HUES64 (cell line): ENCODE data around the gene DACT2.

ENCODE experiments used
- H3K27ac ChIP-seq: 2 replicates; pipeline ENCODE4 v1.7.0; 2013; ENCODE audit warnings: low read depth, low read length, inconsistent platforms
- H3K27me3 ChIP-seq: 2 replicates; pipeline ENCODE4 v1.6.1; 2013; ENCODE audit warnings: mild to moderate bottlenecking, low read length; ENCODE audit not compliant: insufficient read depth
- H3K36me3 ChIP-seq: 2 replicates; pipeline ENCODE4 v1.6.1; 2013; ENCODE audit warnings: mild to moderate bottlenecking, low read length; ENCODE audit not compliant: insufficient read depth
- H3K4me1 ChIP-seq: 2 replicates; pipeline ENCODE4 v1.6.1; 2013; ENCODE audit warnings: mild to moderate bottlenecking, low read length, moderate library complexity; ENCODE audit not compliant: insufficient read depth
- H3K4me3 ChIP-seq: 2 replicates; pipeline ENCODE4 v1.5.1; 2013; ENCODE audit warnings: mild to moderate bottlenecking, low read length, moderate library complexity
- H3K9ac ChIP-seq: 2 replicates; pipeline ENCODE4 v1.6.1; 2013; ENCODE audit warnings: mild to moderate bottlenecking, low read depth, low read length
- H3K9me3 ChIP-seq: 2 replicates; pipeline ENCODE4 v1.6.1; 2013; ENCODE audit warnings: low read depth, low read length; ENCODE audit not compliant: insufficient read depth
- WGBS: fragments of 150-250, 120-280 bp; methylation state at CpG from one replicate; pipeline ENCODE4 v1.1.7; 2013; ENCODE audit warnings: missing lambda C conversion rate; 5-methylcytosine and 5-hydroxymethylcytosine counted together

DACT2 gene

DNA sequence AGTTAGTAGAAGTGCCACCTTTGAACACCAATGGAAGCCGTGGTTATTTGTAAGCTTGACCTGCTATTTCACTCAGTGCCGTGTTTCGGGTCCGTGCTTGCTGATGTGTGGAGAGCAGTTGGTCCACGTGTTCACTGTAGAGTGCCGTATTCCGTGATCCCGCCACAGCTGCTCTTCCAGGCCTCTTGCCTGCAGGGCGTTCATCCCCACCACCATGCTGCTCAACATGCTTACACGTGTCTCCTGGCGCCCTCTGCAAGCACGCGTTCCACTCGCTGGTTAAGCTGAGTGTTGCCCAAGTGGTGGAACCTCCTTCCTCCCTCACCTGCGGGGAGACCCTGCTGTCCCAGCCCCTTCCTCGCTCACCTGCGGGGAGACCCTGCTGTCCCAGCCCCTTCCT is 28.0 kb upstream of the DACT2 start:
- Histone ChIP-seq H3K27me3 (0 out of 2 replicates have a peak, but pooled peaks cover 3% of the 10 kb centered on the region), H3K4me1 (no peaks in the 10 kb centered on the region), H3K4me3 (no peak overlapping the region), H3K9me3 (no peaks in the 10 kb centered on the region), H3K27ac (no peak overlapping the region), H3K36me3 (no peaks in the 10 kb centered on the region), H3K9ac (no peak overlapping the region)
- 93% methylated on average over 17 of the region's 17 CpGs for WGBS

GRCh38 chr6:168347053-168347452 is 27.5 kb upstream of the DACT2 start:
- Histone ChIP-seq H3K36me3 (no peaks in the 10 kb centered on the region), H3K4me1 (no peaks in the 10 kb centered on the region), H3K4me3 (no peak overlapping the region), H3K27me3 (0 out of 2 replicates have a peak, but pooled peaks cover 3% of the 10 kb centered on the region), H3K27ac (no peak overlapping the region), H3K9ac (no peak overlapping the region), H3K9me3 (no peaks in the 10 kb centered on the region)
- 91% methylated on average over 7 of the region's 7 CpGs for WGBS

GRCh38 chr6:168345896-168346754 is 26.5 kb upstream of the DACT2 start:
- H3K27ac ChIP-seq = no peak overlapping the region
- no peak overlapping the region for H3K9ac ChIP-seq
- no peaks in the 10 kb centered on the region for H3K36me3 ChIP-seq
- H3K4me1 ChIP-seq = no peaks in the 10 kb centered on the region
- no peaks in the 10 kb centered on the region for H3K9me3 ChIP-seq
- 0 out of 2 replicates have a peak, but pooled peaks cover 3% of the 10 kb centered on the region for H3K27me3 ChIP-seq
- H3K4me3 ChIP-seq = no peak overlapping the region
- WGBS = 89% methylated on average over 24 of the region's 33 CpGs

DNA sequence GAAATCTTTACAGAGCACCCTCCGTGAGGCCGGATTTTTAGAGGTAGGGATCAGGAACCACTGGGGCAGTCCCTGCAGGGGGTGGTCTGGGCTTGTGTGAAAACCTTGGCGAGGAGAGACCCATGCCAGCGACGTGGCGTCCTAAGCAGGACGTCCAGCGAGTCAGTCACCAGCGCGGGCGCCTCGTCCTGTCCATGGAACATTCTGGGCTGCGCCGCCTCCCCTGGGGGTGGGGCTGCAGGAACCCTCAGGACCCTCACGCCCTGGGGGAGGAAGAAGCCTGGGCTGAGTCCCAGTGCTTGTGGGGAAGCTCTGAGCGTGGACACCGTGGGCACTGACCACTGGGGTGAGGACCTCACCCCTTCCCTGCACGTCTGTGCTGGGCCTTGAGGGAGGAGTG is 25.7 kb upstream of the DACT2 start:
- Histone ChIP-seq H3K27ac (no peak overlapping the region), H3K4me3 (no peak overlapping the region), H3K27me3 (0 out of 2 replicates have a peak, but pooled peaks cover 3% of the 10 kb centered on the region), H3K9ac (no peak overlapping the region), H3K4me1 (no peaks in the 10 kb centered on the region), H3K9me3 (no peaks in the 10 kb centered on the region), H3K36me3 (no peaks in the 10 kb centered on the region)
- WGBS = 97% methylated on average over 18 of the region's 18 CpGs

DNA sequence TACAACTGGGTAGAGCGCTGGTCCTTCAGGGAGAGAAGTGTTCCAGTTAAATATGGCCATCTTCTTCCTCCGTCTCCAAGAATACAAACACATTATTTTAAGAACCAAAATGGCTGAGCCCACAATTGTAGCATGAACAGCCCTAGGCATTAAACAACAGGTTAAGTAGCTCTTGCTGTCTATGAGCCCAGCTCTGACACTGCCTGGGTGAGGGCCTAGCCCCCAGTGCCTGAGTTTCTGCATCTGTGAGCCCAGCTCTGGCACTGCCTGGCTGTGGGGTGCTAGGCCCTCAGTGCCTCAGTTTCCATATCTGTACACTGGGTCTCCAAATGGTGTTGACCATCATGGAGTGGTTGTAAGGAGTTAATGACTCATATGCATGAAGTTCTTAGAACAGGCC is 24.8 kb upstream of the DACT2 start:
- 0 out of 2 replicates have a peak, but pooled peaks cover 3% of the 10 kb centered on the region for H3K27me3 ChIP-seq

DNA sequence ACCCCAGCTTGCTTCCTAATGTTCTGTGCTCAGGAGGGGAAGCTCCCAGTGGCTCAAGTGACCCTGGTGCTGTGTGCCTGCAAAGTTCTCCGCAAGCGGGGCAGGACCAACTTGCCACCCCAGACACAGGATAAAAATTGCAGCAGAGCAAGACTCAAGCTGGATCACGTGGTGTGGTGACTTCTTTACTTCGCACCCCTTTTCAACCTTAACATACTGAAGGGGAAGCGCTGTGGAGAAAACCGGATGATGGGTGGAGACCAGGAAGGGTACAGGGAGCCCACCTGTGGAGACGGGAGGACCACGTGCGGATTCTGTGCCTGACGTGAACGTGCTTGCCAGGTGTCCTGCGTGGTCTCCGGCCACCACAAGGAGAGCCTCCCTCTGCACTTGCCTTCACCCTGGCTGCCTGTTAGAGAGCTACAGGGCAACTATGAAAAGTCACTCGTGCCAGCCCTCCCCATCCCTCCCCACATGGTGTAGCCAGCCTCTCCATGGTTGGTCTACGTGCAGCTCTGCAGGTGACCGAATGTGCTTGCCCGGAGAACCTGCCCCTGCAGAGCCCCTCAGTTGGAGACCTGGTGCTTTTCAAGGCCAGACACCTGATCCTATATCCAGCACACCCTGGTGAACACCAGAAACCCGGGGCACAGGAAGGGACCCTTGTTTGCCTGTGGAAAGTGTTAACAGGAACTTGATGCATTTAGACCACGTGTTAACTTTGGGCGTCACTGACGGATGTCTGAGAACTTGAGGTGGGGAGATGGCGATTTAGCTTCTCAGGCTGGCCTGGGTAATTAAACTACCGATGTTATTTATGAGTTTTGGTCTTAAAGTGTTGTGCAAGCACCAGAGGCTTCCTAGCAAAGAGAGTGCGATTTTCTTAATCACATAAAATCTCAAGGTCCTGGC is 23.9 kb upstream of the DACT2 start:
- H3K27ac ChIP-seq = no peak overlapping the region
- H3K9ac ChIP-seq = no peak overlapping the region
- no peak overlapping the region for H3K4me3 ChIP-seq
- H3K27me3 ChIP-seq = 0 out of 2 replicates have a peak, but pooled peaks cover 3% of the 10 kb centered on the region
- no peaks in the 10 kb centered on the region for H3K4me1 ChIP-seq
- no peaks in the 10 kb centered on the region for H3K36me3 ChIP-seq
- H3K9me3 ChIP-seq = no peaks in the 10 kb centered on the region
- 89% methylated on average over 24 of the region's 24 CpGs for WGBS

More for the DNA sequence above, 24.8 kb upstream of the DACT2 start:
- Histone ChIP-seq H3K27ac (no peak overlapping the region), H3K4me3 (no peak overlapping the region), H3K9ac (no peak overlapping the region), H3K36me3 (no peaks in the 10 kb centered on the region), H3K4me1 (no peaks in the 10 kb centered on the region), H3K9me3 (no peaks in the 10 kb centered on the region)
- WGBS = 98% methylated on average over 2 of the region's 2 CpGs

DNA sequence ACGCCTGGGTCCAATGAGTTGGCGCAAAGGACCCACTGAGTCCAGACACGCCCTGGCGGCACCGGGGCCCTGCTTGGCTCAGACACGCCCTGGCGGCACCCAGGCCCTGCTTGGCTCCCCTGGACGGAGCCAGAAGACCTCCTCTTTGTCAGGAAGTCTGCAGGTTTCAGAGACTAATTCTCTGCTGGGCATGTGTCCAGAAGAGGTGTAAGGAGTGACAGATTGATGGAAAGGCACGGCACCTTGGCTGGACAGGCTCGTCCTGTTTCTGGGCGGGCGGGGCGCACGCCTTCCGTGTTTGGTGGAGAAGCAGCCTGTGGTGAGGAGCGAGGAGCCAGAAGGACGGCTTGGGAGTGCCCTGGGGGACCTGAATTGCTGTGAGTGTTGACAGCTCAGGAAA is 23.1 kb upstream of the DACT2 start:
- Histone ChIP-seq H3K27me3 (0 out of 2 replicates have a peak, but pooled peaks cover 3% of the 10 kb centered on the region), H3K9me3 (no peaks in the 10 kb centered on the region), H3K4me1 (no peaks in the 10 kb centered on the region), H3K9ac (no peak overlapping the region), H3K27ac (no peak overlapping the region), H3K36me3 (no peaks in the 10 kb centered on the region), H3K4me3 (no peak overlapping the region)
- 92% methylated on average over 17 of the region's 17 CpGs for WGBS

- no peaks in the 10 kb centered on the region for H3K9me3 ChIP-seq
- no peaks in the 10 kb centered on the region for H3K4me1 ChIP-seq
- WGBS = 88% methylated on average over 7 of the region's 8 CpGs
- H3K4me3 ChIP-seq = no peak overlapping the region
- H3K36me3 ChIP-seq = no peaks in the 10 kb centered on the region
- H3K27ac ChIP-seq = no peak overlapping the region
- 0 out of 2 replicates have a peak, but pooled peaks cover 3% of the 10 kb centered on the region for H3K27me3 ChIP-seq
- no peak overlapping the region for H3K9ac ChIP-seq
Observed at GRCh38 chr6:168341280-168341900, 21.8 kb upstream of the DACT2 start.

DNA sequence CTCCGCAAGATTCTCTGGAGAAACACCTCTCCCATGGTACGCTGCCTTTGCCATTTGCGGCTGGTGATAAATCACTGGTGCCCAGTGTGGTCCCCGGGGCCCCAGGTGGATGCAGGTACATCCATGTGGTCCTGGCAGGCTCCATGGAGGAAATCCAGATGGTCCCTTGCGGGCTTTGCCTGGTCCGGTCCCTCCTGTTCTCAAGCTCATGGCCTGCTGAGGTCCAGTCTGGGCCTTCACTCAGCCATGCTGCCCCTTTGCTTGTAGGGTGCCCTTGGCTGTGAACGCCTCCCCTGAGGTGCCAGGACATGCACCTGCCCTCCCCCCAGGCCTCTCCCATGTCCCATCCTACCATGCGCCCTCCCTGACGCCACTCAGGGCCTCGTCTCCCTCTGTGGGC is 21.2 kb upstream of the DACT2 start:
- H3K4me3 ChIP-seq = no peak overlapping the region
- H3K9ac ChIP-seq = no peak overlapping the region
- no peaks in the 10 kb centered on the region for H3K9me3 ChIP-seq
- WGBS = 95% methylated on average over 10 of the region's 10 CpGs
- no peaks in the 10 kb centered on the region for H3K4me1 ChIP-seq
- H3K36me3 ChIP-seq = no peaks in the 10 kb centered on the region
- H3K27me3 ChIP-seq = 0 out of 2 replicates have a peak, but pooled peaks cover 3% of the 10 kb centered on the region
- no peak overlapping the region for H3K27ac ChIP-seq

GRCh38 chr6:168338777-168339176 is 19.2 kb upstream of the DACT2 start:
- no peaks in the 10 kb centered on the region for H3K36me3 ChIP-seq
- no peak overlapping the region for H3K9ac ChIP-seq
- WGBS = 82% methylated on average over 7 of the region's 7 CpGs
- H3K27ac ChIP-seq = no peak overlapping the region
- H3K4me1 ChIP-seq = no peaks in the 10 kb centered on the region
- H3K27me3 ChIP-seq = 0 out of 2 replicates have a peak, but pooled peaks cover 3% of the 10 kb centered on the region
- no peaks in the 10 kb centered on the region for H3K9me3 ChIP-seq
- H3K4me3 ChIP-seq = no peak overlapping the region
